MM.1S (cell line): ENCODE data around the gene DPM1.

Source experiments
- DNase-seq: peaks from one replicate; pipeline ENCODE4 v3.0.0-alpha.2; 2015
- H2AFZ ChIP-seq: fragments of 300-600 bp; sonication (generic); 2 replicates; pipeline ENCODE4 v1.6.0; 2016; ENCODE audit warnings: antibody characterized with exemption, low read length
- H3F3A ChIP-seq: fragments of 300-600 bp; sonication (generic); 2 replicates; pipeline ENCODE4 v1.6.1; 2016; ENCODE audit warnings: mild to moderate bottlenecking, antibody characterized with exemption, low read length, moderate library complexity, mixed read lengths; ENCODE audit not compliant: insufficient read depth
- H3K27ac ChIP-seq: fragments of 300-600 bp; sonication (generic); 2 replicates; pipeline ENCODE4 v1.5.1; 2016; ENCODE audit warnings: mild to moderate bottlenecking, low read length
- H3K27me3 ChIP-seq: fragments of 300-600 bp; sonication (generic); replicated peaks from 2 replicates; pipeline ENCODE4 v1.6.0; 2016; ENCODE audit warnings: low read length; ENCODE audit not compliant: insufficient read depth
- H3K36me3 ChIP-seq: fragments of 300-600 bp; sonication (generic); replicated peaks from 2 replicates; pipeline ENCODE4 v1.6.1; 2016; ENCODE audit warnings: mild to moderate bottlenecking, low read length, mixed read lengths; ENCODE audit not compliant: insufficient read depth
- H3K4me1 ChIP-seq: fragments of 300-600 bp; sonication (generic); 2 replicates; pipeline ENCODE4 v1.6.1; 2016; ENCODE audit warnings: low read length, mixed read lengths
- H3K4me2 ChIP-seq: fragments of 300-600 bp; sonication (generic); 2 replicates; pipeline ENCODE4 v1.6.0; 2016; ENCODE audit warnings: low read depth, low read length
- H3K4me3 ChIP-seq: fragments of 300-600 bp; sonication (generic); 2 replicates; pipeline ENCODE4 v1.5.1; 2016; ENCODE audit warnings: low read length, mixed read lengths
- H3K79me2 ChIP-seq: fragments of 300-600 bp; sonication (generic); 2 replicates; pipeline ENCODE4 v1.6.1; 2016; ENCODE audit warnings: mixed run types, low read length, mixed read lengths
- H3K9ac ChIP-seq: fragments of 300-600 bp; sonication (generic); 2 replicates; pipeline ENCODE4 v1.6.1; 2016; ENCODE audit warnings: low read length, mixed read lengths
- H3K9me2 ChIP-seq: fragments of 300-600 bp; sonication (generic); replicated peaks from 2 replicates; pipeline ENCODE4 v1.6.1; 2016; ENCODE audit warnings: mild to moderate bottlenecking, low read length, mixed read lengths; ENCODE audit not compliant: insufficient read depth
- H3K9me3 ChIP-seq: fragments of 300-600 bp; sonication (generic); replicated peaks from 2 replicates; pipeline ENCODE4 v1.6.1; 2016; ENCODE audit warnings: mild to moderate bottlenecking, low read length, mixed read lengths; ENCODE audit not compliant: insufficient read depth
- H4K20me1 ChIP-seq: fragments of 300-600 bp; sonication (generic); 2 replicates; pipeline ENCODE4 v1.6.1; 2016; ENCODE audit warnings: mild to moderate bottlenecking, low read length, moderate library complexity, mixed read lengths; ENCODE audit not compliant: insufficient read depth
- EZH2 ChIP-seq: fragments of 300-600 bp; sonication (generic); optimal IDR thresholded peaks from 2 replicates; pipeline ENCODE3; 2017; ENCODE audit warnings: low read depth, mild to moderate bottlenecking, antibody characterized with exemption, low read length, mixed read lengths
- EZH2phosphoT487 ChIP-seq: fragments of 300-600 bp; sonication (generic); IDR thresholded peaks from 2 replicates; pipeline ENCODE4 v1.6.1; 2018; ENCODE audit warnings: antibody characterized with exemption, low read length
- TF ChIP-seq, protein P1 (sequence below): fragments of 300-600 bp; sonication (generic); IDR thresholded peaks from 2 replicates; pipeline ENCODE4 v1.5.1; 2016; ENCODE audit warnings: antibody characterized with exemption, low read length, mixed read lengths

Gene DPM1

DNA sequence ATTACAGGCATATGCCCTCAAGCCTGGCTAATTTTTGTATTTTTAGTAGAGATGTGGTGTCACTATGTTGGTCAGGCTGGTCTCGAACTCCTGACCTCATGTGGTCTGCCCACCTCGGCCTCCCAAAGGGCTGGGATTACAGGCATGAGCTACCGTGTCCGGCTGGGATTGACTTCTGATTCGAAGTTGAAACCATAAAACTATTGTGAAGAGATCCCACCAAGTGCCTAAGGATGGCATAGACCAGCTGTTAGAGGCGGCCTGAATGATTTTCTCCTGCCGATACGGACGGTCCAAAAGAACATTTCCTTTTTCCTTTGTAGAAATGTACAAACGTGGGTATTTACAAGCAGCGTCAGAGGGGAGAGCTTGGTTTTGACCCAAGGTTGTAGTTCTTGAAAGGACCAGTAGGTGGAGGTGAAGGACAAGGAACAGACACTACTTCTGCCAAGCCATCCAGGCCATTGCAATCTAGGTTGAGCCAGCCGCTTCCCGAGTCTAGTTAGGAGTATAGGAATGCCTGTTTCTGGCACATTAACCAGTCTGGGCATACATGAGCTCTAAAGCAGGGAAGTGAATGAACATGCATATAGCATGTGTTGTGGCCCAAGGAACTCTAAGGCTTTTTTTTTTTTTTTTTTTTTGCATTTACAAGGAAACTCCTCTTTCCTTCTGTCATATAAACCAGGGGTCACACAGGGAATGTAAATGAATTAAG is 29.3 kb upstream of the DPM1 start:
- Histone ChIP-seq H3K9ac (no peak overlapping the region), H3K4me3 (no peak overlapping the region)

DNA sequence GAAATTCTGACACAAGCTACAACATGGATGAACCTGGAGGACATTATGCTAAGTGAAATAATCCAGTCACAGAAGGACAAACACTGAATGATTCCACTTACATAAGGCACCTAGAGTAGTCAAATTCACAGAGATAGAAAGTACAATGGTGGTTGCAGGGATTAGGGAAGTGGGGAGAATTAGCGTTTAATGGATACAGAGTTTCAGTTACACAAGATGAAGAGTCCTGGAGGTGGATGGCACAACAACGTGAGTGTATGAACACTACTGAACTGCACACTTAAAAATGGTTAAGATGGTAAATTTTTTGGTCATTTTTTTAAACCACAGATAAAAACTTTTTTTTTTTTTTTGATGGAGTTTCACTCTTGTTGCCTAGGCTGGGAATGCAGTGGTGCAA is 25.0 kb upstream of the DPM1 start:
- H3K9me3 ChIP-seq = no peaks in the 10 kb centered on the region
- H3K36me3 ChIP-seq = no peaks in the 10 kb centered on the region
- no peaks in the 10 kb centered on the region for H3K9me2 ChIP-seq
- TF ChIP-seq EZH2 = no peak
- TF ChIP-seq, protein P1, sequence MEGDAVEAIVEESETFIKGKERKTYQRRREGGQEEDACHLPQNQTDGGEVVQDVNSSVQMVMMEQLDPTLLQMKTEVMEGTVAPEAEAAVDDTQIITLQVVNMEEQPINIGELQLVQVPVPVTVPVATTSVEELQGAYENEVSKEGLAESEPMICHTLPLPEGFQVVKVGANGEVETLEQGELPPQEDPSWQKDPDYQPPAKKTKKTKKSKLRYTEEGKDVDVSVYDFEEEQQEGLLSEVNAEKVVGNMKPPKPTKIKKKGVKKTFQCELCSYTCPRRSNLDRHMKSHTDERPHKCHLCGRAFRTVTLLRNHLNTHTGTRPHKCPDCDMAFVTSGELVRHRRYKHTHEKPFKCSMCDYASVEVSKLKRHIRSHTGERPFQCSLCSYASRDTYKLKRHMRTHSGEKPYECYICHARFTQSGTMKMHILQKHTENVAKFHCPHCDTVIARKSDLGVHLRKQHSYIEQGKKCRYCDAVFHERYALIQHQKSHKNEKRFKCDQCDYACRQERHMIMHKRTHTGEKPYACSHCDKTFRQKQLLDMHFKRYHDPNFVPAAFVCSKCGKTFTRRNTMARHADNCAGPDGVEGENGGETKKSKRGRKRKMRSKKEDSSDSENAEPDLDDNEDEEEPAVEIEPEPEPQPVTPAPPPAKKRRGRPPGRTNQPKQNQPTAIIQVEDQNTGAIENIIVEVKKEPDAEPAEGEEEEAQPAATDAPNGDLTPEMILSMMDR = no peak
- no peak for TF ChIP-seq EZH2phosphoT487
- no peaks in the 10 kb centered on the region for H3K79me2 ChIP-seq
- H3K4me2 ChIP-seq = no peak overlapping the region
- no peaks in the 10 kb centered on the region for H4K20me1 ChIP-seq
- H3F3A ChIP-seq = no peaks in the 10 kb centered on the region
- no peak overlapping the region for H3K4me3 ChIP-seq
- no peak for DNase-seq
- no peak overlapping the region for H3K9ac ChIP-seq
- no peak overlapping the region for H2AFZ ChIP-seq
- H3K27me3 ChIP-seq = peaks cover 8% of the 10 kb centered on the region
- H3K4me1 ChIP-seq = no peaks in the 10 kb centered on the region
- no peak overlapping the region for H3K27ac ChIP-seq

More for the DNA sequence above, 29.3 kb upstream of the DPM1 start:
- Histone ChIP-seq H3K36me3 (no peaks in the 10 kb centered on the region), H3K9me2 (no peaks in the 10 kb centered on the region), H2AFZ (no peak overlapping the region), H3K4me1 (peaks cover 5% of the 10 kb centered on the region; the same call in 1 of the 2 replicates), H3F3A (no peaks in the 10 kb centered on the region), H3K79me2 (no peaks in the 10 kb centered on the region), H4K20me1 (no peaks in the 10 kb centered on the region), H3K4me2 (no peak overlapping the region), H3K27ac (no peak overlapping the region), H3K9me3 (no peaks in the 10 kb centered on the region), H3K27me3 (peaks cover 10% of the 10 kb centered on the region; the same call in 1 of the 2 replicates)
- no peak for TF ChIP-seq EZH2
- TF ChIP-seq, protein P1 = peak; percentile 91
- TF ChIP-seq EZH2phosphoT487 = no peak
- peak; percentile 72 for DNase-seq

DNA sequence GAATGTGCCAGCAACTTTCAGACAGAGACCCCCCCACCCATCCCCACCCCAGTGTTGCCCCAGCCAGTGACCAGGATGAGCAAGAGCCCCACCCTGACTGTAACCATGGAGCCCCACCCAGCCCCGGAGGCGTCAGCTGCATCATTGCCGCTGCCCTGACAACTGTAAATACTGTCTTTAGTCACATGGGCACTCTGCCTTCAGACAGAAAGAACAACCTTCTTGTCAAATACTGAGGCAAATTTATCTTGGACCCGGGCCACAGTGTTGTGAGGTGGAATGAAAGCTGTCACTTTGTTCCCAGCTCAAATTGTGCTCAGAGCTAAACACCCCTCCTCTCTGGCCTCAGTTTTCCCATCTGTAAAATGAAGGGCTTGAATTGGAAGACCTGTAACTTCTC is 24.0 kb upstream of the DPM1 start:
- Histone ChIP-seq H3K9ac (no peak overlapping the region), H3K36me3 (no peaks in the 10 kb centered on the region), H3K9me3 (no peaks in the 10 kb centered on the region), H3K4me2 (no peak overlapping the region), H3K27me3 (peaks cover 18% of the 10 kb centered on the region), H3K9me2 (no peaks in the 10 kb centered on the region), H2AFZ (no peak overlapping the region), H3K4me1 (no peaks in the 10 kb centered on the region), H3F3A (no peaks in the 10 kb centered on the region), H3K79me2 (no peaks in the 10 kb centered on the region), H4K20me1 (no peaks in the 10 kb centered on the region), H3K4me3 (no peak overlapping the region), H3K27ac (no peak overlapping the region)
- TF ChIP-seq EZH2 = no peak
- no peak for TF ChIP-seq EZH2phosphoT487
- TF ChIP-seq, protein P1 = no peak
- DNase-seq = no peak
